ENCODE results near the gene CDKN2D.
A peak's percentile ranks its signal among the peaks of the same experiment; 100 is the strongest.
"Not testable (repeated sequence)": the region's sequence is repeated elsewhere in the genome, so short reads cannot be mapped to it uniquely, and the experiment has no call there.

CDKN2D gene

DNA sequence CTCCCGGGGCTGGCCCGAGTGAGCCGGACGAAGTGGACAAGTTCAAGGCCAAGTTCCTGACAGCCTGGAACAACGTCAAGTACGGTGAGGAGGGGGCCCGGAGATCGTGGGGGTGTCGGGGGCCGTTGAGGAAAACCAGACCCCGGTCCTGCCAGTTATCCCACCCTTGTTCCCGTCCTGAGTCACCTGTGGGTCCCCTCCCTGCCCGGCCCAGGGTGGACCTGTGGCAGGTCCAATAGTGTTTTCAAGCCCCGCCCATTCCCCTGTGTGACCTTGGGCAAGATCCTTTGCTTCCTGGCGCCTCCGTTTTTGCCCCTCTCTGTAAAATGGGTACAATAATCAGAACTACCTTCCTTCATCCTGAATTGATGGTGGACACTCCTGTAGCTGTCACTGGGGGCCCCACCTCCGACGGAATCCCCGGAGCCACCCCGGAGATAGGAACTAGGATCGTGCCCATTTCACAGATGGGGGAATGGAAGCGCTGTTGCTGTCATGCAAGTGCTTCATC, 24.5 kb downstream of the CDKN2D start:
- DNase-seq (ENCODE audit: low read depth) = peak; percentile 34
- peak overlapping the region; percentile 99 for H3K4me3 ChIP-seq (ENCODE audit: low read depth, low read length)
- TF ChIP-seq, protein P1, sequence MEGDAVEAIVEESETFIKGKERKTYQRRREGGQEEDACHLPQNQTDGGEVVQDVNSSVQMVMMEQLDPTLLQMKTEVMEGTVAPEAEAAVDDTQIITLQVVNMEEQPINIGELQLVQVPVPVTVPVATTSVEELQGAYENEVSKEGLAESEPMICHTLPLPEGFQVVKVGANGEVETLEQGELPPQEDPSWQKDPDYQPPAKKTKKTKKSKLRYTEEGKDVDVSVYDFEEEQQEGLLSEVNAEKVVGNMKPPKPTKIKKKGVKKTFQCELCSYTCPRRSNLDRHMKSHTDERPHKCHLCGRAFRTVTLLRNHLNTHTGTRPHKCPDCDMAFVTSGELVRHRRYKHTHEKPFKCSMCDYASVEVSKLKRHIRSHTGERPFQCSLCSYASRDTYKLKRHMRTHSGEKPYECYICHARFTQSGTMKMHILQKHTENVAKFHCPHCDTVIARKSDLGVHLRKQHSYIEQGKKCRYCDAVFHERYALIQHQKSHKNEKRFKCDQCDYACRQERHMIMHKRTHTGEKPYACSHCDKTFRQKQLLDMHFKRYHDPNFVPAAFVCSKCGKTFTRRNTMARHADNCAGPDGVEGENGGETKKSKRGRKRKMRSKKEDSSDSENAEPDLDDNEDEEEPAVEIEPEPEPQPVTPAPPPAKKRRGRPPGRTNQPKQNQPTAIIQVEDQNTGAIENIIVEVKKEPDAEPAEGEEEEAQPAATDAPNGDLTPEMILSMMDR (IDR thresholded peaks at IDR 0.05; ENCODE audit: insufficient read depth, low read depth, low read length, missing control alignments) = no peak

DNA sequence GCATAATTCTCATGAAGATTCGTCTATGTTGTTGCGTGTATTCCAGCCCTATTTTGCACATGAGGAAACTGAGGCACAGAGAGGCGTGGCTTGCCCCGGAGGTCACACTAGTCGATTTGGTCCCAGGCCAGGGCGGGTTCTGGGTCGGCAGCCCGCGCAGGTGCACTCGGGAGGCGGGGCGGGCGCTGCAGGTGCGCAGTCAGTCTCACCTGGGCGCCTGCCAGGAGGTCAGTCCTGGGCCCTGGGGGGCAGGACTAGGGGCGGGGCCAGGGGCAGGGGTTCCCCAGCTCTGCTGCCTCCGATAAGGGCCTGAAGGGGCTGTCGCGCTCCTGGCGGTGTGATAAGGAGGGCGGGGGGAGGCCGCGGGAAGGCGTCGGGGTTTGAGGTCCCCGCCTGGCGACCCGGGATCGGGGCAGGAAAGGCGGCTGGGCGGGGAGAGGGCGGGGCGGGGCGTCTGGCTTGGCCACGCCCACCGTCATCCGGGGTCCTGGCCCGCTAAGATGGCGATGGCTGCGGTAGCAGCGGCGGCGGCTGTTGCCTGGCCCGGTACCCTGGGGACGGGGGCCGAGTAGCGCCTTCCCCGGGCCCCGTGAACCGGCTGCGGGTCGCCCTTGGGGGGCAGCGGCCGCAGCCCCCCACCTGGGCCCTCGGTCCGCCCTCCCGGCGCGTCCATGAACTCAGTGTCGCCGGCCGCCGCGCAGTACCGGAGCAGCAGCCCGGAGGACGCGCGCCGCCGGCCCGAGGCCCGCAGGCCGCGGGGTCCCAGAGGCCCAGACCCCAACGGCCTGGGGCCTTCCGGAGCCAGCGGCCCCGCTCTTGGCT, 25.1 kb downstream of the CDKN2D start, which contains the start of gene ATG4D:
TSS of gene ATG4D (plus strand) at position 485 of the 822 bp plus-strand sequence. CDS start at position 672, 187 bp downstream.
- TF ChIP-seq, protein P1 (IDR thresholded peaks at IDR 0.05; ENCODE audit: insufficient read depth, low read depth, low read length, missing control alignments) = no peak
- peak within 1 kb of the TSS; percentile 99 for H3K4me3 ChIP-seq (ENCODE audit: low read depth, low read length)
- DNase-seq (ENCODE audit: low read depth) = peak; percentile 84

- TF ChIP-seq, protein P1 (IDR thresholded peaks at IDR 0.05; ENCODE audit: insufficient read depth, low read depth, low read length, missing control alignments) = no peak
- DNase-seq (ENCODE audit: low read depth) = no peak
- no peak overlapping the region for H3K4me3 ChIP-seq (ENCODE audit: low read depth, low read length)
Measured at GRCh38 chr19:10543059-10543419, 25.7 kb downstream of the CDKN2D start.

DNA sequence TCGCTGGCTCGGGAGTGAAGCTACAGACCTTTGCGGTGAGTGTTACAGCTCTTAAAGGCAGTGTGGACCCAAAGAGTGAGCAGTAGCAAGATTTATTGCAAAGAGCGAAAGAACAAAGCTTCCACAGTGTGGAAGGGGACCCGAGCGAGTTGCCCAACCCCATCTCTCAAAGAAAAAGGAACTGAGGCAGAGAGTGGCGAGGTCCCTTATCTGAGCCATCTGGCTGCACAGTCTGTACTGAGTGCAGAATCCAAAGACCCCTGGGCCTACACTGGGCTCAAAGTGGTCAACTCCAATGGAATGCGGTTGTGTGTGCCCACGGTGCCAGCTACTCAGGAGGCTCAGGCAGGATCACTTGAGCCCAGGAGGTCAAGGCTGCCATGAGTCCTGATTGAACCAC, 29.8 kb downstream of the CDKN2D start:
- DNase-seq (ENCODE audit: low read depth); H3K4me3 ChIP-seq (ENCODE audit: low read depth, low read length): not testable (repeated sequence)

DNA sequence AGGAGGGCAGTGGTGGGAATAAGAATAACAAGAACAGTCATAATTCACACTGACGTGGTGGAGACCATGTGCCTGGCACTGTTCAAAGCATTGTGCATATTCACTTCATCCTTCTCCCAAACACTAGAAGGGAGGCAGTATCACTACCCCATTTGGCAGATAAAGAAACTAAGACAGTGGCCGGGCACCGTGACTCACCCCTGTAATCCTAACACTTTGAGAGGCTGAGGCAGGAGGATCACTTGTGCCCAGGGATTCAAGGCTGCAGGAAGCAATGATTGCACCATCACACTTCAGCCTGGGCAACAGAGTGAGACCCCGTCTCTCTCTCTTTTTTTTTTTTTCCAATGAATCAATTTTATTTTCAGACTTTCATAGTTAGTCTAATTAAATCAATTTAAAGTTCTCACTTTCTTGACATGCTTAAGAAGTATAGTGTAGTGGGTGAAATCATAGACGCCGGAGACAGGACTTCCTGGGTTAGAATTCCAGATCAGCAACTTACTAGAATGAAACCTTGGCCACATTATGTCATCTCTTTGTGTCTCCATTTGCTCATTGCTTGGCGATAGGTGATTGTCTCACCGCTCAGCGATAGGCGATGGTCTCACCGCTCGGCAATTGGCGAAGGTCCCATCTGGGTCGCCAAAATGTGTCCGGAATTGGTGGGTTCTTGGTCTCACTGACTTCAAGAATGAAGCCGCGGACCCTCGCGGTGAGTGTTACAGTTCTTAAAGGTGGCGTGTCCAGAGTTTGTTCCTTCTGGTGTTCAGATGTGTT, 30.4 kb downstream of the CDKN2D start:
- TF ChIP-seq, protein P1 (IDR thresholded peaks at IDR 0.05; ENCODE audit: insufficient read depth, low read depth, low read length, missing control alignments) = no peak
- H3K4me3 ChIP-seq (ENCODE audit: low read depth, low read length) = no peak overlapping the region
- no peak for DNase-seq (ENCODE audit: low read depth)

DNA sequence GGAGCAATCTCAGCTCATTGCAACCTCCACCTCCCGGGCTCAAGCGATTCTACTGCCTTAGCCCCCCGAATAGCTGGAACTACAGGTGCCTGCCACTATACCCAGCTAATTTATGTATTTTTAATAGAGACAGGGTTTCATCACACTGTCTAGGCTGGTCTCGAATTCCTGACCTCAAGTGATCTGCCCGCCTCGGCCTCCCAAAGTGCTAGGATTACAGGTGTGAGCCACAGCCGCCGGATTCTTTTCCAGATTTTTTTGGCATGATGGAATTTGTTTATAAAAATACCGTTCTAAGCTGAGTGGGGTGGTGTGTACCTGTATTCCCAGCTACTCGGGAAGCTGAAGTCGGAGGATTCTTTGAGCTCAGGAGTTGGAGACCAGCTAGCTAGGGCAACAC, 31.1 kb downstream of the CDKN2D start:
- TF ChIP-seq, protein P1 (IDR thresholded peaks at IDR 0.05; ENCODE audit: insufficient read depth, low read depth, low read length, missing control alignments) = no peak
- DNase-seq (ENCODE audit: low read depth) = no peak
- no peak overlapping the region for H3K4me3 ChIP-seq (ENCODE audit: low read depth, low read length)

DNA sequence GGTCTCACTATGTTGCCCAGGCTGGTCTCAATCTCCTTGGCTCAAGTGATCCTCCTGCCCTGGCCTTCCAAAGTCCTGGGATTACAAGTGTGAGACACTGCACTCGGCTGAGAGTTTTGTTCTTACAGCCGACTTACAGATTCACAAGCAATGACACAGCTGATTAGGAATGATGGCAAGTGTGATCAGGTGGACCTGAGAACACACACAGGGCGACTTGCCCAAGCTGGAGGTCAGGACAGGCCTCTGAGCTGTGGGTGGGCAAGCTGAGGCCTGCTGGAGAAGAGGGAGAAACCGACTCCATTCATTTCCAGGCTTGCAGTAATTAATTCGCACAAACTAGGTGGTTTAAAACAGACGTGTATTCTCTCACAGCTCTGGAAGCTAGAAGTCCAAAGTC, 33.2 kb downstream of the CDKN2D start:
- no peak for DNase-seq (ENCODE audit: low read depth)
- H3K4me3 ChIP-seq (ENCODE audit: low read depth, low read length) = no peak overlapping the region
- TF ChIP-seq, protein P1 (IDR thresholded peaks at IDR 0.05; ENCODE audit: insufficient read depth, low read depth, low read length, missing control alignments) = no peak
